Measurements from ENCODE around the gene IRF2BP2. TPM values are rescaled to one million over a fixed set of nuclear protein-coding genes. Genes with fewer than 3 reads are reported as not detected.

Gene IRF2BP2
- total RNA-seq, 1 donor from 2014 or later = 126 TPM

GRCh38 chr1:234634387-234634786 lies 24.4 kb upstream of the IRF2BP2 start:
- Mint-ChIP-seq H3K9me3 (ENCODE audit: unreplicated experiment) (peaks cover 3% of the 10 kb centered on the region), H3K27ac (ENCODE audit: unreplicated experiment) (no peak overlapping the region), H3K4me3 (ENCODE audit: unreplicated experiment) (no peak overlapping the region), H3K27me3 (ENCODE audit: low read depth, unreplicated experiment) (no peaks in the 10 kb centered on the region), H3K36me3 (ENCODE audit: low read depth, unreplicated experiment) (no peaks in the 10 kb centered on the region), H3K4me1 (ENCODE audit: low read depth, unreplicated experiment) (peaks cover 13% of the 10 kb centered on the region)
- Histone ChIP-seq H3K4me3 (ENCODE audit: insufficient read depth, low read depth, low read length) (no peak overlapping the region), H3K9ac (ENCODE audit: low read length) (no peak overlapping the region), H3K4me1 (ENCODE audit: insufficient read depth, low read length) (peaks cover 5% of the 10 kb centered on the region), H3K79me2 (ENCODE audit: insufficient read depth, low read length) (no peaks in the 10 kb centered on the region), H3K36me3 (ENCODE audit: insufficient read depth, low read length) (no peaks in the 10 kb centered on the region), H3K4me2 (ENCODE audit: low read length) (no peak overlapping the region), H2AFZ (ENCODE audit: low read depth, low read length) (no peak overlapping the region), H3K27ac (ENCODE audit: low read depth, low read length) (no peak overlapping the region), H4K20me1 (ENCODE audit: insufficient read depth, low read length) (no peaks in the 10 kb centered on the region), H3K27me3 (ENCODE audit: insufficient read depth, low read length) (no peaks in the 10 kb centered on the region), H3K9me3 (ENCODE audit: insufficient read depth, low read depth, low read length) (no peaks in the 10 kb centered on the region)
- no peak for FAIRE-seq
- no peak for DNase-seq (ENCODE audit: low read depth)
- no peak for TF ChIP-seq CTCF (IDR thresholded peaks at IDR 0.05; ENCODE audit: insufficient read depth, low read depth, low read length)
- TF ChIP-seq EZH2 (IDR thresholded peaks at IDR 0.05; ENCODE audit: insufficient read depth, low read length) = no peak

DNA sequence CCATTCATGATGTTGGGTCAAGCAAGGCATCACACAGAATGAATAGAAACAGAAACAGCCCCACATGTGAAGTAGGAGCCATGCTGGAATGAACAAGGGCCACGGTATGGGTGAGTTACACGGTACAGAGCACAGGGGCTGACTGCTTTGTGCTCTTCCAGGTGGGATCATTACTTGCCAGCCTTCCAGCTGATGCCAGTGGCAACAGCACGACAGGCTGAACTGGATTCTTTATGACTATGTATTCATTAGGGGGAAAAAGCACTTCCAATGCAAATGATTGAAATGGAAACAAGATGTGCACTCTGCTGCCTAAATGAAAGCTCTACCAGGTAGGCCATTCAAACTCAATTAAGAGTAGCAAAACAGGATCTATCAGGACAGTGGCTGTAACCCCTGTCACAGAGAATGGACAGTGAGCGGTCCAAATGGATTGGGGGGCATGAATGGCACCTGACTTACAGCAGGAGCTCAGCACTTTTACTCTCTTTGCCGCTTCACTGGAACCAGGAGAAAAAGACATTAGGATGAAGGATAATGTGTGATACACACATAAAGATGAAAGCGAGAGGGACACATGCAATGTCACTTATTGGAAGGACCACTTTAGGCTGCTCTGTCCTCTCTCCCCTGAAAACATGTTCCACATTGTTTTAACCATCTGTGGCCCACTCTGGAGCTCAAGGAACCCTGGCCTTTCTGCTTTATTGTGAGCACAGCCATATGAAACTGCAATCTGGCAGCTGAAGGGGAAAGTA lies 23.4 kb upstream of the IRF2BP2 start:
- no peak for DNase-seq (ENCODE audit: low read depth)
- no peaks in the 10 kb centered on the region for H3K79me2 ChIP-seq (ENCODE audit: insufficient read depth, low read length)
- H4K20me1 ChIP-seq (ENCODE audit: insufficient read depth, low read length) = no peaks in the 10 kb centered on the region
- no peak overlapping the region for H2AFZ ChIP-seq (ENCODE audit: low read depth, low read length)
- no peaks in the 10 kb centered on the region for H3K27me3 ChIP-seq (ENCODE audit: insufficient read depth, low read length)
- no peak for FAIRE-seq
- Mint-ChIP-seq H3K27ac (ENCODE audit: unreplicated experiment) (peak overlapping the region; percentile 37), H3K9me3 (ENCODE audit: unreplicated experiment) (peaks cover 1% of the 10 kb centered on the region), H3K27me3 (ENCODE audit: low read depth, unreplicated experiment) (no peaks in the 10 kb centered on the region), H3K4me3 (ENCODE audit: unreplicated experiment) (no peak overlapping the region), H3K36me3 (ENCODE audit: low read depth, unreplicated experiment) (no peaks in the 10 kb centered on the region), H3K4me1 (ENCODE audit: low read depth, unreplicated experiment) (peaks cover 7% of the 10 kb centered on the region)
- H3K4me3 ChIP-seq (ENCODE audit: insufficient read depth, low read depth, low read length) = no peak overlapping the region
- H3K36me3 ChIP-seq (ENCODE audit: insufficient read depth, low read length) = no peaks in the 10 kb centered on the region
- H3K9ac ChIP-seq (ENCODE audit: low read length) = no peak overlapping the region
- H3K4me2 ChIP-seq (ENCODE audit: low read length) = no peak overlapping the region
- H3K27ac ChIP-seq (ENCODE audit: low read depth, low read length) = no peak overlapping the region
- no peaks in the 10 kb centered on the region for H3K9me3 ChIP-seq (ENCODE audit: insufficient read depth, low read depth, low read length)
- TF ChIP-seq EZH2 (IDR thresholded peaks at IDR 0.05; ENCODE audit: insufficient read depth, low read length) = no peak
- no peak for TF ChIP-seq CTCF (IDR thresholded peaks at IDR 0.05; ENCODE audit: insufficient read depth, low read depth, low read length)
- peaks cover 6% of the 10 kb centered on the region for H3K4me1 ChIP-seq (ENCODE audit: insufficient read depth, low read length)

GRCh38 chr1:234632225-234632624 lies 22.2 kb upstream of the IRF2BP2 start:
- Histone ChIP-seq H4K20me1 (ENCODE audit: insufficient read depth, low read length) (no peaks in the 10 kb centered on the region), H3K4me1 (ENCODE audit: insufficient read depth, low read length) (peaks cover 16% of the 10 kb centered on the region), H2AFZ (ENCODE audit: low read depth, low read length) (no peak overlapping the region), H3K4me2 (ENCODE audit: low read length) (peak overlapping the region; percentile 51), H3K27ac (ENCODE audit: low read depth, low read length) (peak overlapping the region; percentile 81), H3K4me3 (ENCODE audit: insufficient read depth, low read depth, low read length) (no peak overlapping the region), H3K9ac (ENCODE audit: low read length) (no peak overlapping the region), H3K36me3 (ENCODE audit: insufficient read depth, low read length) (no peaks in the 10 kb centered on the region), H3K9me3 (ENCODE audit: insufficient read depth, low read depth, low read length) (no peaks in the 10 kb centered on the region), H3K27me3 (ENCODE audit: insufficient read depth, low read length) (no peaks in the 10 kb centered on the region), H3K79me2 (ENCODE audit: insufficient read depth, low read length) (no peaks in the 10 kb centered on the region)
- Mint-ChIP-seq H3K27me3 (ENCODE audit: low read depth, unreplicated experiment) (no peaks in the 10 kb centered on the region), H3K27ac (ENCODE audit: unreplicated experiment) (peak overlapping the region; percentile 92), H3K4me3 (ENCODE audit: unreplicated experiment) (no peak overlapping the region), H3K9me3 (ENCODE audit: unreplicated experiment) (peaks cover 1% of the 10 kb centered on the region), H3K36me3 (ENCODE audit: low read depth, unreplicated experiment) (no peaks in the 10 kb centered on the region), H3K4me1 (ENCODE audit: low read depth, unreplicated experiment) (peaks cover 14% of the 10 kb centered on the region)
- DNase-seq (ENCODE audit: low read depth) (no peak), FAIRE-seq (no peak)
- no peak for TF ChIP-seq EZH2 (IDR thresholded peaks at IDR 0.05; ENCODE audit: insufficient read depth, low read length)
- TF ChIP-seq CTCF (IDR thresholded peaks at IDR 0.05; ENCODE audit: insufficient read depth, low read depth, low read length) = no peak
